Prostate gland (tissue), 2 donors: ENCODE data around the gene HOXC12.

Source experiments
- POLR2A ChIP-seq: fragments of 450-650 bp; IDR thresholded peaks from one replicate; pipeline ENCODE4 v1.6.1; 2016; ENCODE audit warnings: antibody characterized with exemption, mild to moderate bottlenecking
- POLR2AphosphoS5 ChIP-seq: sonication (generic); formaldehyde crosslinking; IDR thresholded peaks from one replicate; pipeline ENCODE4 v1.6.1; 2017; ENCODE audit warnings: antibody characterized with exemption
- TF ChIP-seq, protein P1 (sequence below), 4 experiments: fragments of 200-600 bp in 2 of 4; fragments of 450-650 bp in 2 of 4; sonication (generic) in 2 of 4; IDR thresholded peaks; 1 replicate in 3 of 4; 2 replicates in 1 of 4; pipeline ENCODE4 v1.5.1; 2016 to 2019; ENCODE audit warnings: antibody characterized with exemption in 4 of 4, mild to moderate bottlenecking in 2 of 4, moderate library complexity in 2 of 4

DNA sequence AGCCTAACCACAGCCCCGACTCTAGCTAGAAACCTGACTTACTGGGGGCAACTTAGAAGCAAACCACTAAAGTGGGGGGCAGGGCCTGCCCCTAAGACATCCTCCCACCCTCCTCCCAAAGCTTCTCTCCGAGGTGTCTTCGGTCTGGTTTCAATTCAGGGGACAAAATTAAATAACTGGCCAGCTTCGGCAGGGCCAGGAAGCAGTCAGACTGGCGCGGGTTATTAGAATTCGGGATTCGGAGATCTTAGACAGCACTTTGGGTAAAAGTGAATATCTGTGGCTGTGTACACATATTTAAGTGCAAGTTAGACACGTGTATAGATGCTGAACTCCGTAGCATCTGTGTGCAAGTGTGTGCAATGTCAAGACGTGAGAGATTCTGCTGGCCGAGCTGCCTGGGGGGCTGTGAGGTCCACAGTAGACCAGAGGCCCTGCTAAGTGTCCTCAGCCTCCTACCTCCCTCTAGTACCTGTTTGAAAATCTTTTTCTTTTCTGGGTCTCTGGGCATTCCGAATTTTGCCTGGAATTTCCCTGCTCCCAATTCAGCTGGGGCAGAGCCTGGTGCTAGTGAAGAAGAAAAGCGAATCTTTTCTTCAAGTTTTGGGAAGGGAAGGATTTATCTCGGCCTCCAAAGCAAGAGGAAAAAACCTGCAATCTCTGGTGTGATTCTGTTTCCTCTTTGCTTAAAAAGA lies 26.2 kb downstream of the HOXC12 start:
- TF ChIP-seq, protein P1, sequence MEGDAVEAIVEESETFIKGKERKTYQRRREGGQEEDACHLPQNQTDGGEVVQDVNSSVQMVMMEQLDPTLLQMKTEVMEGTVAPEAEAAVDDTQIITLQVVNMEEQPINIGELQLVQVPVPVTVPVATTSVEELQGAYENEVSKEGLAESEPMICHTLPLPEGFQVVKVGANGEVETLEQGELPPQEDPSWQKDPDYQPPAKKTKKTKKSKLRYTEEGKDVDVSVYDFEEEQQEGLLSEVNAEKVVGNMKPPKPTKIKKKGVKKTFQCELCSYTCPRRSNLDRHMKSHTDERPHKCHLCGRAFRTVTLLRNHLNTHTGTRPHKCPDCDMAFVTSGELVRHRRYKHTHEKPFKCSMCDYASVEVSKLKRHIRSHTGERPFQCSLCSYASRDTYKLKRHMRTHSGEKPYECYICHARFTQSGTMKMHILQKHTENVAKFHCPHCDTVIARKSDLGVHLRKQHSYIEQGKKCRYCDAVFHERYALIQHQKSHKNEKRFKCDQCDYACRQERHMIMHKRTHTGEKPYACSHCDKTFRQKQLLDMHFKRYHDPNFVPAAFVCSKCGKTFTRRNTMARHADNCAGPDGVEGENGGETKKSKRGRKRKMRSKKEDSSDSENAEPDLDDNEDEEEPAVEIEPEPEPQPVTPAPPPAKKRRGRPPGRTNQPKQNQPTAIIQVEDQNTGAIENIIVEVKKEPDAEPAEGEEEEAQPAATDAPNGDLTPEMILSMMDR (IDR thresholded peaks at IDR 0.05) = no peak
- TF ChIP-seq POLR2A (no peak), POLR2AphosphoS5 (no peak)
